ENCODE measurements around the gene PAK6. TPM values are rescaled to one million over a fixed set of nuclear protein-coding genes. Genes with fewer than 3 reads are reported as not detected.

PAK6 gene
- total RNA-seq, 1 donor from 2014 or later = 0.40 TPM

GRCh38 chr15:40198355-40199085 is 40.3 kb upstream of the PAK6 start:
- ATAC-seq (ENCODE audit: low read depth) (no peak), DNase-seq (no peak)
- ChIA-PET CTCF (interaction anchor here (1.0 to 1.2 kb wide), 2 partner anchors 9 to 19 kb away, joined by 5 to 7 read pairs; no protein-coding TSS in a partner anchor), POLR2A (interaction anchor here (0.6 kb wide), 1 partner anchor 102 kb away, joined by 4 read pairs; no protein-coding TSS in a partner anchor)
- Mint-ChIP-seq H3K9me3 (no peaks in the 10 kb centered on the region), H3K4me1 (peaks cover 6% of the 10 kb centered on the region), H3K27ac (no peak overlapping the region), H3K36me3 (ENCODE audit: low read depth) (no peaks in the 10 kb centered on the region), H3K27me3 (no peaks in the 10 kb centered on the region), H3K4me3 (no peak overlapping the region)
- intact Hi-C loops (cut with micrococcal nuclease) = loop anchor here (10.0 kb wide), 1 partner anchor 1734 kb away; no protein-coding TSS in a partner anchor
- TF ChIP-seq CTCF (IDR thresholded peaks at IDR 0.05) = no peak

DNA sequence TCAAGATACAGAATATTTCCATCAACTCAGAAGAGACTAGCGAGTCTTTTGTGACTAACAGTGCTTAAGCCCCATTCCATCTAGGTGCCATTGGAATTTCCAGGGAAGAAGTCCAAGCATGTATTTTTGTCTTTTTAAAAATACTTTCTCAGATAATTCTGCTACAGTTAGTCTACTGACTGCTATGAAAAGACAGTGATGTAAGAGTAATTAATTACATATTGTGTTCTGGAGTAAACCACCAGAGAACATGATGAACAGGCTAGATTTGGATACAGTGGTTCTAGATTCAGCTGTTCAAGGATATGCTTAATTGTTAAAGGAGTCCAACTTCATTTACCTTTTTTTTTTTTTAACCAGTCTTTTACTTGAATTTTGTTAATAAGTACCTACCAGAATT is 34.8 kb upstream of the PAK6 start:
- no peaks in the 10 kb centered on the region for H3K36me3 Mint-ChIP-seq (ENCODE audit: low read depth)
- no peak for DNase-seq
- H3K27ac Mint-ChIP-seq = no peak overlapping the region
- no peaks in the 10 kb centered on the region for H3K9me3 Mint-ChIP-seq
- ChIA-PET CTCF (interaction anchor here (1.4 kb wide), 1 partner anchor 13 kb away, joined by 6 read pairs; no protein-coding TSS in a partner anchor), POLR2A (interaction anchor here (2.2 kb wide), 1 partner anchor 98 kb away, joined by 20 read pairs; no protein-coding TSS in a partner anchor)
- ATAC-seq (ENCODE audit: low read depth) = no peak
- intact Hi-C loops (cut with micrococcal nuclease) = no loop called here
- TF ChIP-seq CTCF (IDR thresholded peaks at IDR 0.05) = no peak
- no peak overlapping the region for H3K4me3 Mint-ChIP-seq
- H3K4me1 Mint-ChIP-seq = no peaks in the 10 kb centered on the region
- H3K27me3 Mint-ChIP-seq = no peaks in the 10 kb centered on the region

DNA sequence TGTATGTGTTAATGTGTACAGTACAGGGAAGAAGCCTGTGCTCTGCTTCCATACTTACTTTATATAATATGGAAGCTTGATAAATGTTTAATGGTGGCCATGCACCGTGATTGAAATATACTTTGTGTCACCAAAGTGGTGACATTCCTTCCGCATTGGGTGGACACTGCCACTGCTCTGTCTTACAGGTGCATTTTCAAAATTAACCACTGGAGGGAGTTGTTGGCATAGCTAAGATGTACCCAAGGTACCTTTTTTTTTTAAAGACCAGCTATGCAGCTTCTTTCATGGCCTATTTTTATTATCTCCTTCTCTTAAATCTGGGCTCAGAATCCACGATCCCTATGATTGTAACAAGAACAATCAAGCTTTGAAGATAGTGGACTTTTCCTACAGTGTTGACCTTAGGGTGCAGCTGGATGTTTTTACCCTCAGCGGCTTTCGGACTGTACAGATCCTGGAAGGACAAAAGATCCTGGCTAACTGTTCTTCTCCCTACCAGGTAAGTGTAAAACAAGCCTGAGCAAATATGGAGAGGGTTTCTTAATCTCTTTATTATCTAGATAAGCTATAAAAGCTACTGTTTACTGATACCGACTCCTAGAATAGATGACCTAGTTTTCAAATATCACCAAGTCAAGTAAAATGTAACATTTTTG is 21.6 kb upstream of the PAK6 start:
- H3K9me3 Mint-ChIP-seq = no peaks in the 10 kb centered on the region
- ChIA-PET POLR2A (interaction anchor here (0.6 to 2.2 kb wide), 10 partner anchors 21 to 288 kb away, joined by 3 to 16 read pairs (median 4); partner anchors contain the start of genes BMF and PAK6), CTCF (interaction anchor here (0.6 to 6.4 kb wide), 39 partner anchors 11 to 432 kb away, joined by 3 to 228 read pairs (median 6); partner anchors contain the start of genes ANKRD63, CCDC9B, PAK6 and SRP14)
- intact Hi-C loops (cut with micrococcal nuclease) = loop anchor here (1.0 to 5.0 kb wide), 7 partner anchors 57 to 434 kb away; partner anchors contain the start of gene FSIP1
- no peaks in the 10 kb centered on the region for H3K27me3 Mint-ChIP-seq
- no peaks in the 10 kb centered on the region for H3K36me3 Mint-ChIP-seq (ENCODE audit: low read depth)
- no peaks in the 10 kb centered on the region for H3K4me1 Mint-ChIP-seq
- peak; percentile 41 for TF ChIP-seq CTCF (IDR thresholded peaks at IDR 0.05)
- DNase-seq (no peak), ATAC-seq (ENCODE audit: low read depth) (peak; percentile 100)
- H3K27ac Mint-ChIP-seq = no peak overlapping the region
- no peak overlapping the region for H3K4me3 Mint-ChIP-seq

DNA sequence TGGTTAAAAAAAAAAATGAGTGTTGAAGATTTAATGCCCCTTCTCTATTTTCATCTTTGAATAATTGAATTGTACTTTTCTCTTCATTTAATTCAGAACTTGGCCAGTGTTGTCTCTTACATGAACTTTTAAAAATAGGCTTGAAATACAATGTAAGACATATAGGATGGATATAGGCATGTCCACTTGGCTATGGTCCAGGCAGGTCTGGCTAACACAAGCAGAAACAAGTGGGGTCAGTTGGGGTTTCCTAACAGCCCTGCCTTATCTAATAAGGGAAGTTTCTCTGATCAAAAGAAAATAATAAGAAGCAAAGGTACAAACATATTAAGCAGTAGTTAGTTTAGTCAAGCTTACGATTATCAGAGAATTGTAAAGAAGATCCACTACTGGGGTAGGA is 19.1 kb upstream of the PAK6 start:
- Mint-ChIP-seq H3K36me3 (ENCODE audit: low read depth) (no peaks in the 10 kb centered on the region), H3K27ac (no peak overlapping the region), H3K9me3 (no peaks in the 10 kb centered on the region), H3K27me3 (no peaks in the 10 kb centered on the region), H3K4me3 (no peak overlapping the region), H3K4me1 (no peaks in the 10 kb centered on the region)
- POLR2A ChIA-PET = interaction anchor here (0.5 kb wide), 1 partner anchor 180 kb away, joined by 5 read pairs; no protein-coding TSS in a partner anchor
- no peak for TF ChIP-seq CTCF (IDR thresholded peaks at IDR 0.05)
- intact Hi-C loops (cut with micrococcal nuclease) = loop anchor here (5.0 kb wide), 1 partner anchor 202 kb away; no protein-coding TSS in a partner anchor
- ATAC-seq (ENCODE audit: low read depth) (no peak), DNase-seq (no peak)
- CTCF ChIA-PET = interaction anchor here (0.9 to 6.4 kb wide), 3 partner anchors 16 to 173 kb away, joined by 3 to 228 read pairs (median 77); no protein-coding TSS in a partner anchor

All from activated B cell treated with CpG ODN at 0.5 μM for 24 hours (primary cell).